Caco-2 (cell line): ENCODE measurements around the gene BLOC1S3. TPM values are rescaled to one million over a fixed set of nuclear protein-coding genes. Genes with fewer than 3 reads are reported as not detected.

Experiments used
- BruUV-seq: library from RNA; stranded (reverse); fragments of 400-500 nt; replicated peaks from 2 replicates; lab custom pipeline; 2021; lab: Mats Ljungman, UMichigan
- CTCF ChIA-PET: fragments of 300-600 bp; sonication (Branson Sonifier 250); formaldehyde crosslinking; loops from one replicate; lab custom pipeline; 2022; ENCODE audit warnings: antibody characterized with exemption; lab: Charles Lee
- POLR2A ChIA-PET: fragments of 300-600 bp; sonication (Branson Sonifier 250); formaldehyde crosslinking; loops from one replicate; lab custom pipeline; 2022; ENCODE audit warnings: antibody characterized with exemption; lab: Charles Lee
- DNase-seq, 2 experiments: peaks; one replicate each; pipeline versions ENCODE4 v3.0.0 to v3.0.0-alpha.2; 2020 to 2022
- H3K27me3 ChIP-seq: replicated peaks from 2 replicates; pipeline ENCODE4 v1.6.0; 2011; ENCODE audit warnings: low read length; ENCODE audit not compliant: control insufficient read depth, insufficient read depth
- H3K36me3 ChIP-seq: 2 replicates; pipeline ENCODE4 v1.5.1; 2011; ENCODE audit warnings: low read length; ENCODE audit not compliant: control insufficient read depth, insufficient read depth
- H3K4me1 ChIP-seq: fragments of 250-450 bp; sonication (Bioruptor Pico); 2 replicates; pipeline ENCODE4 v1.5.1; 2020; ENCODE audit warnings: mild to moderate bottlenecking
- H3K4me3 ChIP-seq: 2 replicates; pipeline ENCODE4 v1.5.1; 2011; ENCODE audit warnings: low read depth, mild to moderate bottlenecking, control low read depth, low read length
- H3K9me3 ChIP-seq: fragments of 250-450 bp; sonication (Bioruptor Pico); 2 replicates; pipeline ENCODE4 v1.5.1; 2020; ENCODE audit warnings: mild to moderate bottlenecking, moderate library complexity
- H3K27ac Mint-ChIP-seq: one replicate; pipeline ENCODE4 v1.8.0; 2022; ENCODE audit warnings: mixed read lengths; ENCODE audit not compliant: unreplicated experiment
- H3K27me3 Mint-ChIP-seq: one replicate; pipeline ENCODE4 v1.8.0; 2022; ENCODE audit warnings: mixed read lengths; ENCODE audit not compliant: insufficient read depth, unreplicated experiment
- H3K36me3 Mint-ChIP-seq: one replicate; pipeline ENCODE4 v1.8.0; 2022; ENCODE audit warnings: mild to moderate bottlenecking, mixed read lengths; ENCODE audit not compliant: insufficient read depth, unreplicated experiment
- H3K4me1 Mint-ChIP-seq: one replicate; pipeline ENCODE4 v1.8.0; 2022; ENCODE audit warnings: low read depth, mixed read lengths; ENCODE audit not compliant: unreplicated experiment
- H3K4me3 Mint-ChIP-seq: one replicate; pipeline ENCODE4 v1.8.0; 2022; ENCODE audit warnings: mild to moderate bottlenecking, moderate library complexity, mixed read lengths; ENCODE audit not compliant: unreplicated experiment
- H3K9me3 Mint-ChIP-seq: one replicate; pipeline ENCODE4 v1.8.0; 2022; ENCODE audit warnings: mixed read lengths; ENCODE audit not compliant: unreplicated experiment
- intact Hi-C: fragments of 100-400 bp; cut with micrococcal nuclease; formaldehyde crosslinking; loops from one replicate; pipeline ENCODE4 v1.10.0; 2022; ENCODE audit not compliant: unreplicated experiment
- total RNA-seq: library from RNA; stranded (reverse); gene quantifications from 2 replicates; pipeline ENCODE4 v1.2.3, GENCODE V29; 2022
- TF ChIP-seq, protein P1 (sequence below), 2 experiments: fragments of 200-600 bp in 1 of 2; IDR thresholded peaks; 1 replicate in 1 of 2; 2 replicates in 1 of 2; pipeline versions ENCODE4 v1.5.1 to v1.8.0; 2011 to 2022; ENCODE audit warnings: antibody characterized with exemption in 1 of 2, control low read depth in 1 of 2, inconsistent platforms in 1 of 2, low read depth in 1 of 2, low read length in 1 of 2, mild to moderate bottlenecking in 1 of 2, moderate library complexity in 1 of 2; ENCODE audit not compliant: insufficient read depth in 1 of 2, severe bottlenecking in 1 of 2, unreplicated experiment in 1 of 2

BLOC1S3 gene
- total RNA-seq, 1 experiment from 2014 or later = 20.4 TPM

DNA sequence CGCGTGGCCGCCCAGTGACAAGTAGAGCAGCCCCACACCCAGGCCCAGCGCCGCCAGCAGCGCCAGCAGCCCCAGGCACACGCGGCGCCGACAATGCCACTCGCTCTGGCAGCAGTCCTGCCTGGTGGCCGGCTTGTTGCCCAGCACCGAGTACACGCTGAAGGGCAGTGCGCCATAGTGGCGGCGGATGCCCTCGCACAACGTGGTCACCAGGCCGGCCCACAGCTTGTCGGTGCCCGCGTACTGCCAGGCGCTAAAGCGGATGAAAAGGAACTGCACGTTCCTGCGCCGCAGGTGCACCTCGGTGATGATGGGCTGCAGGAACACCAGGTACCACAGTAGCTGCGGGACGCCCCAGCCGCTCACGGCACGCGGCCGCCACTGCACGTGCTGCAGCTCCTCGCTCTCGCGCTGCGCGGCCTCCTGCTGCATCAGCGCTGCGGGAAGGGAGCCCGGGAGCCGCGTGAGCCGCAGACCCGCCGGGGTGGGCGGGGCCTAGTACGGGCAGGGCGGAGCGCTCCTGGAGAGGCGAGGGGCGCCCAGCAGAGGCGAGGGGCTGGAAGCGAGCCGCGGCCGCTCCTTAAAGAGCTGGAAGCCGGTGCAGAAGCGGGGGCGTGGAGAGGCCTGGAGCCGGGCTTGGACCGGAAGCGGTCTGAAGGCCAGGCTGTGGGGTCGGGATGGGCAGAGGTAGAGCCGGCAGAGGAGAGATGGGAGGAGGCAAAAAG lies 25.1 kb upstream of the BLOC1S3 start:
- Mint-ChIP-seq H3K4me3 (peak overlapping the region; percentile 74), H3K27me3 (no peaks in the 10 kb centered on the region), H3K9me3 (no peaks in the 10 kb centered on the region), H3K36me3 (peaks cover 48% of the 10 kb centered on the region), H3K4me1 (peaks cover 11% of the 10 kb centered on the region), H3K27ac (peak overlapping the region; percentile 64)
- CTCF ChIA-PET = interaction anchor here (0.6 to 2.3 kb wide), 6 partner anchors 10 to 240 kb away, joined by 3 to 17 read pairs (median 4); partner anchors contain the start of genes BLOC1S3, PPP1R37 and TRAPPC6A
- POLR2A ChIA-PET = interaction anchor here (0.5 to 2.4 kb wide), 4 partner anchors 25 to 269 kb away, joined by 3 to 16 read pairs (median 10); partner anchors contain the start of genes BLOC1S3, PPP1R37 and TRAPPC6A
- intact Hi-C loops = loop anchor here (1.0 kb wide), 1 partner anchor 25 kb away; the partner anchor contains the start of genes BLOC1S3 and TRAPPC6A
- TF ChIP-seq, protein P1, sequence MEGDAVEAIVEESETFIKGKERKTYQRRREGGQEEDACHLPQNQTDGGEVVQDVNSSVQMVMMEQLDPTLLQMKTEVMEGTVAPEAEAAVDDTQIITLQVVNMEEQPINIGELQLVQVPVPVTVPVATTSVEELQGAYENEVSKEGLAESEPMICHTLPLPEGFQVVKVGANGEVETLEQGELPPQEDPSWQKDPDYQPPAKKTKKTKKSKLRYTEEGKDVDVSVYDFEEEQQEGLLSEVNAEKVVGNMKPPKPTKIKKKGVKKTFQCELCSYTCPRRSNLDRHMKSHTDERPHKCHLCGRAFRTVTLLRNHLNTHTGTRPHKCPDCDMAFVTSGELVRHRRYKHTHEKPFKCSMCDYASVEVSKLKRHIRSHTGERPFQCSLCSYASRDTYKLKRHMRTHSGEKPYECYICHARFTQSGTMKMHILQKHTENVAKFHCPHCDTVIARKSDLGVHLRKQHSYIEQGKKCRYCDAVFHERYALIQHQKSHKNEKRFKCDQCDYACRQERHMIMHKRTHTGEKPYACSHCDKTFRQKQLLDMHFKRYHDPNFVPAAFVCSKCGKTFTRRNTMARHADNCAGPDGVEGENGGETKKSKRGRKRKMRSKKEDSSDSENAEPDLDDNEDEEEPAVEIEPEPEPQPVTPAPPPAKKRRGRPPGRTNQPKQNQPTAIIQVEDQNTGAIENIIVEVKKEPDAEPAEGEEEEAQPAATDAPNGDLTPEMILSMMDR (IDR thresholded peaks at IDR 0.05; ENCODE audit: insufficient read depth in 1 of 2, low read depth in 1 of 2, low read length in 1 of 2, severe bottlenecking in 1 of 2, unreplicated experiment in 1 of 2) = no peak
- Histone ChIP-seq H3K4me3 (peak overlapping the region; percentile 67), H3K9me3 (no peaks in the 10 kb centered on the region), H3K36me3 (no peaks in the 10 kb centered on the region), H3K27me3 (no peaks in the 10 kb centered on the region), H3K4me1 (peaks cover 16% of the 10 kb centered on the region)
- DNase-seq = peak; percentile 79 to 85
- no TSS peak for BruUV-seq

DNA sequence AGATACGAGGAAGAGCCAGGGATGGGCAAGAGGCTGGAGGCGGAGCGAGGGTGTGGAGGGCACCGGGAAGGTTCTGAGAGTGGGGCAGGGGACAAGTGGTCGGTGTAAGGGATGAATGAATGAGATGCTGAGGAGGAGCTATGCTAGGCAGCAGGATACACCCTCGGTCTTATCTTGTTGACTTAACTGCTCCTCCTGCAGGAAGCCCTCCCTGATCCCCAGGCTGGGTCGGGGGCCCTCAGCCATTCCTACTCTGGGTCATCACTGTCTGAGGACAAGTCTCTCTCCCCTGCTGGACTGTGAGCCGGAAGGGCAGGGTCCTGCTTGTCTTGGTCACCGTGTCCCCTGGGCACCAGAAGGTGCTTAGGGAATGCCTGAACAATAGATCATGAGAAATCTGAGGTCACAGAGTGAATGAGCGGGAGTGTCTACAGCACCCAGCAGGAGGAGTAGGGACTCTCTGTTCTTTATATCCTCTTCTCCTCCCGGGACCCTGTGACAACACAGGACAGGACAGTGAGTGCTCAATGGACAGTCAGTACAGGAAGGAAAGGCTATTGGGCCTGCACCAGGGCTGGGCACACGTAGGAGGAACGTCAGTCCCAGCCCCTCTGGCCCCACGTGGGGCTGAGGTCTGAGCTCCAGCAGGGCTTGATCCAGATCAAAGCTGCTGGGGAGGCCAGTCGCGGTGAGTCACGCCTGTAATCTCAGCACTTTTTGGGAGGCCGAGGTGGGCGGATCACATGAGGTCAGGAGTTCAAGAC lies 24.3 kb upstream of the BLOC1S3 start:
- Histone ChIP-seq H3K4me1 (peaks cover 16% of the 10 kb centered on the region), H3K9me3 (no peaks in the 10 kb centered on the region), H3K36me3 (no peaks in the 10 kb centered on the region), H3K27me3 (no peaks in the 10 kb centered on the region), H3K4me3 (peak overlapping the region; percentile 67)
- intact Hi-C loops = loop anchor here (1.0 kb wide), 1 partner anchor 24 kb away; the partner anchor contains the start of genes BLOC1S3 and TRAPPC6A
- peak; percentile 70 to 86 for DNase-seq
- CTCF ChIA-PET = interaction anchor here (0.6 to 2.3 kb wide), 7 partner anchors 9 to 239 kb away, joined by 3 to 17 read pairs (median 4); partner anchors contain the start of genes BLOC1S3, PPP1R37 and TRAPPC6A
- Mint-ChIP-seq H3K27me3 (no peaks in the 10 kb centered on the region), H3K4me3 (peak overlapping the region; percentile 74), H3K4me1 (peaks cover 11% of the 10 kb centered on the region), H3K27ac (peak overlapping the region; percentile 58), H3K36me3 (peaks cover 55% of the 10 kb centered on the region), H3K9me3 (no peaks in the 10 kb centered on the region)
- TF ChIP-seq, protein P1 (IDR thresholded peaks at IDR 0.05; ENCODE audit: insufficient read depth in 1 of 2, low read depth in 1 of 2, low read length in 1 of 2, severe bottlenecking in 1 of 2, unreplicated experiment in 1 of 2) = no peak
- POLR2A ChIA-PET = interaction anchor here (0.9 to 2.4 kb wide), 2 partner anchors 24 to 62 kb away, joined by 4 to 16 read pairs; partner anchors contain the start of genes BLOC1S3, PPP1R37 and TRAPPC6A
- BruUV-seq = no TSS peak
